Ramos (cell line): ENCODE data around the gene SND1.
"Not testable (repeated sequence)": the region's sequence is repeated elsewhere in the genome, so short reads cannot be mapped to it uniquely, and the experiment has no call there.

Experiments used
- in situ Hi-C: fragments of 300-500 bp; cut with MboI; formaldehyde crosslinking; loops from one replicate; pipeline ENCODE4 v1.14.3; 2022; ENCODE audit warnings: low sequenced_read_pairs; ENCODE audit not compliant: unreplicated experiment

SND1 gene

GRCh38 chr7:127941476-127942210, 289.6 kb downstream of the SND1 start:
- in situ Hi-C loops, result no loop called here

- in situ Hi-C loops, result no loop called here
These were observed 291.8 kb downstream of the SND1 start for GRCh38 chr7:127943541-127944521.

- in situ Hi-C loops, result no loop called here
These were observed 294.1 kb downstream of the SND1 start for GRCh38 chr7:127946111-127946510.

GRCh38 chr7:127946847-127947246, 294.9 kb downstream of the SND1 start:
- in situ Hi-C loops, result no loop called here

GRCh38 chr7:127948312-127948711, 296.3 kb downstream of the SND1 start:
- in situ Hi-C loops, result no loop called here

- in situ Hi-C loops, result no loop called here
These were observed 296.9 kb downstream of the SND1 start for GRCh38 chr7:127948930-127949329.

- in situ Hi-C loops, result no loop called here
These were observed 297.8 kb downstream of the SND1 start for GRCh38 chr7:127949769-127950222.

GRCh38 chr7:127950233-127950935, 298.4 kb downstream of the SND1 start:
- in situ Hi-C loops, result no loop called here

GRCh38 chr7:127953423-127954356, 301.7 kb downstream of the SND1 start:
- in situ Hi-C loops, result no loop called here

- in situ Hi-C loops, result no loop called here
These were observed 302.4 kb downstream of the SND1 start for GRCh38 chr7:127954357-127954748.

GRCh38 chr7:127955051-127955531, 303.1 kb downstream of the SND1 start:
- in situ Hi-C loops, result no loop called here

GRCh38 chr7:127957886-127958285, 305.9 kb downstream of the SND1 start:
- in situ Hi-C loops, result no loop called here

- in situ Hi-C loops, result no loop called here
These were observed 307.8 kb downstream of the SND1 start for GRCh38 chr7:127959770-127960169.

- in situ Hi-C loops, result no loop called here
These were observed 309.9 kb downstream of the SND1 start for GRCh38 chr7:127961786-127962453.

- in situ Hi-C loops, result no loop called here
These were observed 310.8 kb downstream of the SND1 start for GRCh38 chr7:127962589-127963361.

GRCh38 chr7:127963850-127964249, 311.9 kb downstream of the SND1 start:
- in situ Hi-C loops, result not testable (repeated sequence)

- in situ Hi-C loops, result no loop called here
These were observed 315.3 kb downstream of the SND1 start for GRCh38 chr7:127967281-127967680.

GRCh38 chr7:127968547-127968946, 316.6 kb downstream of the SND1 start:
- in situ Hi-C loops, result no loop called here
